Vagina (tissue), 2 donors: ENCODE data around the gene KCNT2. TPM values are rescaled to one million over a fixed set of nuclear protein-coding genes. Genes with fewer than 3 reads are reported as not detected.

Source experiments
- DNase-seq, 2 donors: peaks; one replicate each; pipeline ENCODE4 v3.0.0-alpha.2; 2017; ENCODE audit errors: extremely low spot score in 2 of 2
- H3K27ac ChIP-seq: fragments of 200-600 bp; sonication (generic); one replicate; pipeline ENCODE4 v1.5.1; 2019
- H3K27me3 ChIP-seq: fragments of 200-600 bp; sonication (generic); one replicate; pipeline ENCODE4 v1.5.1; 2019
- H3K36me3 ChIP-seq, 2 donors: fragments of 200-600 bp; sonication (generic); one replicate each; pipeline ENCODE4 v1.5.1; 2017 to 2019
- H3K4me1 ChIP-seq: fragments of 200-600 bp; sonication (generic); one replicate; pipeline ENCODE4 v1.5.1; 2019
- H3K4me3 ChIP-seq, 2 donors: fragments of 200-600 bp; sonication (generic); 1 replicate in 1 of 2; 2 replicates in 1 of 2; pipeline ENCODE4 v1.5.1; 2016 to 2019
- H3K9me3 ChIP-seq: fragments of 200-600 bp; sonication (generic); one replicate; pipeline ENCODE4 v1.5.1; 2019
- CTCF ChIP-seq, 3 experiments: fragments of 450-650 bp in 2 of 3; fragments of 200-600 bp in 1 of 3; sonication (generic) in 1 of 3; IDR thresholded peaks; one replicate each; pipeline ENCODE4 v1.5.1; 2017 to 2019; ENCODE audit warnings: antibody characterized with exemption in 3 of 3, mild to moderate bottlenecking in 2 of 3, moderate library complexity in 2 of 3
- POLR2A ChIP-seq, 2 donors: fragments of 450-650 bp; IDR thresholded peaks; one replicate each; pipeline ENCODE4 v1.6.1; 2017; ENCODE audit warnings: antibody characterized with exemption in 2 of 2, mild to moderate bottlenecking in 2 of 2, moderate library complexity in 2 of 2
- POLR2AphosphoS5 ChIP-seq, 2 donors: sonication (generic); formaldehyde crosslinking; IDR thresholded peaks; one replicate each; pipeline ENCODE4 v1.9.0; 2017; ENCODE audit warnings: antibody characterized with exemption in 2 of 2, mild to moderate bottlenecking in 2 of 2, low read depth in 1 of 2; ENCODE audit not compliant: insufficient read depth in 1 of 2
- intact Hi-C: fragments of 100-400 bp; cut with DNase I; formaldehyde crosslinking; loops from one replicate; pipeline ENCODE4 v1.15.1; 2023
- total RNA-seq: library from RNA; depleted of rRNA; stranded (reverse); fragments of >200 nt; gene quantifications from one replicate; pipeline ENCODE4 v1.2.3, GENCODE V29; 2016

Gene KCNT2
- total RNA-seq, 1 donor from 2014 or later = 1.2 TPM

- H3K4me3 ChIP-seq = no peak overlapping the region
- DNase-seq = no peak
- no peak overlapping the region for H3K27ac ChIP-seq
- H3K9me3 ChIP-seq = no peaks in the 10 kb centered on the region
- TF ChIP-seq CTCF (IDR thresholded peaks at IDR 0.05) (no peak), POLR2AphosphoS5 (IDR thresholded peaks at IDR 0.05; ENCODE audit: insufficient read depth in 1 of 2, low read depth in 1 of 2) (no peak), POLR2A (IDR thresholded peaks at IDR 0.05) (no peak)
- H3K4me1 ChIP-seq = no peaks in the 10 kb centered on the region
- intact Hi-C loops = no loop called here
- no peaks in the 10 kb centered on the region for H3K36me3 ChIP-seq
- no peaks in the 10 kb centered on the region for H3K27me3 ChIP-seq
These were observed 284.4 kb downstream of the KCNT2 start for GRCh38 chr1:196323869-196324268.

GRCh38 chr1:196319301-196319700, 288.9 kb downstream of the KCNT2 start:
- no peak for DNase-seq
- Histone ChIP-seq H3K36me3 (no peaks in the 10 kb centered on the region), H3K27ac (no peak overlapping the region), H3K9me3 (no peaks in the 10 kb centered on the region), H3K4me1 (no peaks in the 10 kb centered on the region), H3K4me3 (no peak overlapping the region), H3K27me3 (no peaks in the 10 kb centered on the region)
- intact Hi-C loops = no loop called here
- no peak for TF ChIP-seq CTCF (IDR thresholded peaks at IDR 0.05)
- no peak for TF ChIP-seq POLR2AphosphoS5 (IDR thresholded peaks at IDR 0.05; ENCODE audit: insufficient read depth in 1 of 2, low read depth in 1 of 2)
- TF ChIP-seq POLR2A (IDR thresholded peaks at IDR 0.05) = no peak

- no peaks in the 10 kb centered on the region for H3K9me3 ChIP-seq
- H3K27ac ChIP-seq = no peak overlapping the region
- H3K4me3 ChIP-seq = no peak overlapping the region
- H3K36me3 ChIP-seq = no peaks in the 10 kb centered on the region
- no peak for DNase-seq
- intact Hi-C loops = no loop called here
- no peak for TF ChIP-seq POLR2AphosphoS5 (IDR thresholded peaks at IDR 0.05; ENCODE audit: insufficient read depth in 1 of 2, low read depth in 1 of 2)
- TF ChIP-seq POLR2A (IDR thresholded peaks at IDR 0.05) = no peak
- no peak for TF ChIP-seq CTCF (IDR thresholded peaks at IDR 0.05)
- H3K27me3 ChIP-seq = no peaks in the 10 kb centered on the region
- no peaks in the 10 kb centered on the region for H3K4me1 ChIP-seq
These were observed 290.4 kb downstream of the KCNT2 start for GRCh38 chr1:196317535-196318522.

- no peak overlapping the region for H3K4me3 ChIP-seq
- H3K27me3 ChIP-seq = no peaks in the 10 kb centered on the region
- intact Hi-C loops = no loop called here
- no peaks in the 10 kb centered on the region for H3K36me3 ChIP-seq
- H3K4me1 ChIP-seq = no peaks in the 10 kb centered on the region
- H3K27ac ChIP-seq = no peak overlapping the region
- TF ChIP-seq CTCF (IDR thresholded peaks at IDR 0.05) (no peak), POLR2A (IDR thresholded peaks at IDR 0.05) (no peak), POLR2AphosphoS5 (IDR thresholded peaks at IDR 0.05; ENCODE audit: insufficient read depth in 1 of 2, low read depth in 1 of 2) (no peak)
- H3K9me3 ChIP-seq = no peaks in the 10 kb centered on the region
- no peak for DNase-seq
These were observed 295.5 kb downstream of the KCNT2 start for GRCh38 chr1:196312739-196313138.

GRCh38 chr1:196309386-196309785, 298.9 kb downstream of the KCNT2 start:
- no peaks in the 10 kb centered on the region for H3K4me1 ChIP-seq

More at GRCh38 chr1:196309386-196309785, 298.9 kb downstream of the KCNT2 start:
- DNase-seq = no peak
- no peaks in the 10 kb centered on the region for H3K27me3 ChIP-seq
- no peak overlapping the region for H3K4me3 ChIP-seq
- no peaks in the 10 kb centered on the region for H3K36me3 ChIP-seq
- no peak overlapping the region for H3K27ac ChIP-seq
- H3K9me3 ChIP-seq = no peaks in the 10 kb centered on the region
- TF ChIP-seq CTCF (IDR thresholded peaks at IDR 0.05) = no peak
- TF ChIP-seq POLR2AphosphoS5 (IDR thresholded peaks at IDR 0.05; ENCODE audit: insufficient read depth in 1 of 2, low read depth in 1 of 2) = no peak
- TF ChIP-seq POLR2A (IDR thresholded peaks at IDR 0.05) = no peak
- intact Hi-C loops = no loop called here
